ENCODE results near the gene ATG2A.
"Not testable (repeated sequence)": the region's sequence is repeated elsewhere in the genome, so short reads cannot be mapped to it uniquely, and the experiment has no call there.

ATG2A gene

GRCh38 chr11:64851831-64852351 is 65.1 kb downstream of the ATG2A start:
- DNase-seq = no peak

- no peak for DNase-seq
Observed at GRCh38 chr11:64850979-64851567, 65.9 kb downstream of the ATG2A start.

- DNase-seq = no peak
Observed at GRCh38 chr11:64849598-64850356, 67.2 kb downstream of the ATG2A start.

- DNase-seq = no peak
Observed at GRCh38 chr11:64848826-64849597, 68.0 kb downstream of the ATG2A start.

- DNase-seq = no peak
Observed at GRCh38 chr11:64848214-64848825, 68.7 kb downstream of the ATG2A start.

GRCh38 chr11:64846998-64847666 is 69.9 kb downstream of the ATG2A start:
- DNase-seq = peak; percentile 69

GRCh38 chr11:64845776-64846129 is 71.3 kb downstream of the ATG2A start:
- not testable (repeated sequence) for DNase-seq

GRCh38 chr11:64845129-64845775 is 71.8 kb downstream of the ATG2A start:
- DNase-seq = no peak
